ENCODE results near the gene VTA1.

DNA sequence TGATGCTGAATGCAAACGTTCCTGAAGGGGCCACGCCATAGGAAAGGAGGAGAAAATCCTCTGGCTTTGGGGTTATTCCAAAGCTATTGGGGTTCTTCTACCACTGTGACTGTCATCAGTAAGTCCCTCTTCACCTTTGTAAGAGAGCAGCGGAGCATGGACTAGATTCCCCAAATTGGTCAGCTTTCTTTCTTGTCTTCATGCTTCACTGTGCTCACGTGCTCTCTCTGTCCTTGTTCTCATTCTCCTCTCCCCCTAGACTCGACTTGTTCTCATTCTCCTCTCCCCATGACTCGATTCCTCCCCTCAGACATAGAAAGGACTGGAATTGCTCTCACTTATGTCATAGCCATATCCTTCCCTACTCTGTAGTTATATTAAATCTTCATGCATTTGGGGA, 99.9 kb downstream of the VTA1 start:
- TF ChIP-seq EZH2 (IDR thresholded peaks at IDR 0.05; ENCODE audit: insufficient read depth, poor library complexity, severe bottlenecking) = no peak
- no peak for TF ChIP-seq EZH2phosphoT487 (IDR thresholded peaks at IDR 0.05; ENCODE audit: insufficient read depth, low read depth)
